ENCODE results near the gene NIN. TPM values are rescaled to one million over a fixed set of nuclear protein-coding genes. Genes with fewer than 3 reads are reported as not detected.

NIN gene
- total RNA-seq, 4 donors from 2014 or later = 22.3 to 25.5 (median 22.5) TPM

GRCh38 chr14:50759800-50760543 is 71.0 kb downstream of the NIN start:
- Histone ChIP-seq H3K36me3 (peaks cover 0 to 16% of the 10 kb centered on the region in 2 donors), H3K27ac (no peak overlapping the region), H3K4me3 (replicated peaks in 1 of 3) (no peak overlapping the region), H3K9me3 (no peaks in the 10 kb centered on the region), H3K4me1 (no peaks in the 10 kb centered on the region), H3K27me3 (no peaks in the 10 kb centered on the region)
- intact Hi-C loops (cut with DNase I) = no loop called here
- WGBS, 2 donors = 95 to 98% methylated on average over 8 of the region's 8 CpGs
- no peak for DNase-seq
- TF ChIP-seq CTCF (IDR thresholded peaks at IDR 0.05) (no peak), POLR2A (IDR thresholded peaks at IDR 0.05) (no peak)

DNA sequence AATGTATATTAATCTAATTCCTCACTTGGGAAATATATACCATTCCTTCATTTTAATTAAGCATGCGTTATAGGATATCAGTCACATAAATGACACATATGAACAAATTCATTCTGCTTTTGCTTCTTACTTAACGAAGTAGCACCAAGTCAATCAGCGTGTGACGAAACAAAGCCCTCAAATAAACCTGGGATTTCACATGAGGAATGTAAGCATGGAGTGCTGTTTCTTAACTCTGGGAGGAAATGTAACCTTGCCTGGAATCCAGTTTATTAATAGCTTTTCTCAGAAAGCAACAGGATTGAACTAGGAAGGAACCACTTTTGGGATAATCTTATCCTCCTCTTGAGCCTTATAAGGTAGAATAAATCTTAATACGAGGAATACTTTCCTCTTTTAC is 72.0 kb downstream of the NIN start:
- 90 to 93% methylated on average over 5 of the region's 5 CpGs for WGBS, 2 donors
- Histone ChIP-seq H3K27ac (no peak overlapping the region), H3K36me3 (peaks cover 0 to 12% of the 10 kb centered on the region in 2 donors), H3K9me3 (no peaks in the 10 kb centered on the region), H3K4me1 (no peaks in the 10 kb centered on the region), H3K4me3 (replicated peaks in 1 of 3) (no peak overlapping the region), H3K27me3 (no peaks in the 10 kb centered on the region)
- intact Hi-C loops (cut with DNase I) = no loop called here
- TF ChIP-seq POLR2A (IDR thresholded peaks at IDR 0.05) (no peak), CTCF (IDR thresholded peaks at IDR 0.05) (no peak)
- no peak for DNase-seq

GRCh38 chr14:50758305-50758704 is 72.7 kb downstream of the NIN start:
- Histone ChIP-seq H3K27me3 (no peaks in the 10 kb centered on the region), H3K36me3 (peaks cover 0 to 12% of the 10 kb centered on the region in 2 donors), H3K27ac (no peak overlapping the region), H3K4me1 (no peaks in the 10 kb centered on the region), H3K4me3 (replicated peaks in 1 of 3) (no peak overlapping the region), H3K9me3 (no peaks in the 10 kb centered on the region)
- no peak for TF ChIP-seq POLR2A (IDR thresholded peaks at IDR 0.05)
- TF ChIP-seq CTCF (IDR thresholded peaks at IDR 0.05) = no peak
- intact Hi-C loops (cut with DNase I) = no loop called here
- WGBS, 2 donors = 84 to 95% methylated on average over 7 of the region's 7 CpGs
- DNase-seq = no peak

DNA sequence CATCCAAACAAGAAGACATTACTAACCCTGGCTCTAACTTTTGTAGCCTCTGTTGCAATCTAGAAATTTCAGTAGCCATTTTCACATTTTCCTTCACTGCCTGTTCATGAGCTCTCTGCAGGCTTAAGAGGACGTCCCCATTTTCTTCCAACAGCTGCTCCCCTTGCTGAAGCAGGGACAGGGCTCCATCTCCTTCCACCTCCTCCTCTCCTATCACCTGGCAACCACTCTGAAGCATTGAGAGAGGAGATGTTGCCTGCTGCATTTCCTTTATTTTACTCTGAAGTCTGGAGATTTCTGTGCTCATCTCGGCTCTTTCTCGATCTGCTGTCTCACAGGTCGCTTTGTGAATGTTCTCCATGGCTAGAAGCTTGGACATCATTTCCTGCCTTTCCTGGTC is 73.3 kb downstream of the NIN start:
- 92 to 97% methylated on average over 4 of the region's 4 CpGs for WGBS, 2 donors
- TF ChIP-seq CTCF (IDR thresholded peaks at IDR 0.05) (no peak), POLR2A (IDR thresholded peaks at IDR 0.05) (no peak)
- H3K36me3 ChIP-seq = peaks cover 0 to 9% of the 10 kb centered on the region in 2 donors
- H3K9me3 ChIP-seq = no peaks in the 10 kb centered on the region
- DNase-seq = no peak
- no peak overlapping the region for H3K27ac ChIP-seq
- H3K4me3 ChIP-seq (replicated peaks in 1 of 3) = no peak overlapping the region
- intact Hi-C loops (cut with DNase I) = no loop called here
- no peaks in the 10 kb centered on the region for H3K27me3 ChIP-seq
- H3K4me1 ChIP-seq = no peaks in the 10 kb centered on the region

DNA sequence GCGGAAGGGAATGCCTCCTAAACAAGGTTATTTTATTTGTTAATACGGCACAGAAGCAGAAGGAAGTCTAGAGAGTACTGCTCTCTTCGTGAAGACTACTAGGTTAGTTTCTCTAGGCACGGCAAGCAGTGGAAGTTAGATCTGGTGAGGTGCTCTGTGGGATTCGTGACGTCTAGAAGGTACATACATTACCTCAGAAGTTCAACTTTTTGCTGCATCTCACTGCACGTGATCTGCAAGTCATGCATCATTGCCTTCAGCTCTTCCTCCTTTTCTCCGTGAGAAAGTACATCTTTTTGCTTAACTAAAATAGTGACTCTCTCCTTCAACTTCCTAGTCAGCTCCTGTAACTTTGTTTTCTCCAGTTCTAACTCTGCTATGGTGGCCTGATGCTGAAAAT is 74.7 kb downstream of the NIN start:
- Histone ChIP-seq H3K27me3 (no peaks in the 10 kb centered on the region), H3K36me3 (peaks cover 0 to 10% of the 10 kb centered on the region in 2 donors), H3K4me1 (no peaks in the 10 kb centered on the region), H3K4me3 (replicated peaks in 1 of 3) (no peak overlapping the region), H3K9me3 (no peaks in the 10 kb centered on the region), H3K27ac (no peak overlapping the region)
- intact Hi-C loops (cut with DNase I) = no loop called here
- 81 to 90% methylated on average over 8 of the region's 8 CpGs for WGBS, 2 donors
- no peak for DNase-seq
- TF ChIP-seq CTCF (IDR thresholded peaks at IDR 0.05) (no peak), POLR2A (IDR thresholded peaks at IDR 0.05) (no peak)
